ENCODE data around the gene SLC2A11.

SLC2A11 gene

GRCh38 chr22:23820748-23821211 lies 36.9 kb upstream of the SLC2A11 start:
- TF ChIP-seq CTCF (IDR thresholded peaks at IDR 0.05; ENCODE audit: low read depth, low read length), result no peak
- no peak for DNase-seq (ENCODE audit: extremely low read depth, low read depth)

GRCh38 chr22:23822101-23822671 lies 35.5 kb upstream of the SLC2A11 start:
- TF ChIP-seq CTCF (IDR thresholded peaks at IDR 0.05; ENCODE audit: low read depth, low read length), result no peak
- DNase-seq (ENCODE audit: extremely low read depth, low read depth), result no peak

- DNase-seq (ENCODE audit: extremely low read depth, low read depth), result no peak
- TF ChIP-seq CTCF (IDR thresholded peaks at IDR 0.05; ENCODE audit: low read depth, low read length), result no peak
These were observed 34.3 kb upstream of the SLC2A11 start for GRCh38 chr22:23823331-23823791.

GRCh38 chr22:23824476-23825245 lies 33.0 kb upstream of the SLC2A11 start:
- DNase-seq (ENCODE audit: extremely low read depth, low read depth), result no peak
- no peak for TF ChIP-seq CTCF (IDR thresholded peaks at IDR 0.05; ENCODE audit: low read depth, low read length)

GRCh38 chr22:23825246-23825905 lies 32.3 kb upstream of the SLC2A11 start:
- no peak for DNase-seq (ENCODE audit: extremely low read depth, low read depth)
- TF ChIP-seq CTCF (IDR thresholded peaks at IDR 0.05; ENCODE audit: low read depth, low read length), result no peak

- no peak for TF ChIP-seq CTCF (IDR thresholded peaks at IDR 0.05; ENCODE audit: low read depth, low read length)
- no peak for DNase-seq (ENCODE audit: extremely low read depth, low read depth)
These were observed 30.9 kb upstream of the SLC2A11 start for GRCh38 chr22:23826510-23827350.

All from AG09319 (cell line).